Activated CD4-positive, CD25-positive, alpha-beta regulatory T cell (primary cell): ENCODE data around the gene ALK.

Experiments
- DNase-seq, 4 experiments: peaks; one replicate each; lab custom pipeline; 2025; lab: John Stamatoyannopoulos, UW

Gene ALK

DNA sequence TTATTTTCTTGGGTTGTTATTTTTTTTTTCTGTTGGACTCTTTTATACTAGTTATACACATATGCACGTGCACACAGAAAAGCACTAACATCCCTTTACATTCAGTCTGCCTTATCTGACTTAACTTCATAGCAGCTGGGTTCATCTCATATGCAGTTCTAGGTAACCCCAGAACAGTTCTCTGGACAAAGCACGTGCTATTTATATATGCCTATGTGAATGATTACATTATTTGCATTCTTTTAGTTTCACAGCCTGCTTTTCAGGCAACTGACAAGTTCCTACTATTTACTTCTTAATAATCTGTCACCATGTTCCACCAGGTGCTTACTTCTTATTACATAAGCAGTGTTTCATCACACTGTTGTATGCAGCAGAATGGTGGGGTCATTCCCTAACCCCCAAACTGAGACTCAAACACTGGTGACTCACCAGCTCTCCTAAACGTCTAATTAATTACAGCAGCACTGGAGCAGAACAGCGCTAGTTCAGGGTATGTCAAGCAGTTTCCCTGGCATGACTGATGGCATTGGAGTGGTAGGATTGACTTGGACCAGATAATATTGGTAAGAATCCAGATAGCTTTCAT lies 433.3 kb downstream of the ALK start:
- no peak for DNase-seq

DNA sequence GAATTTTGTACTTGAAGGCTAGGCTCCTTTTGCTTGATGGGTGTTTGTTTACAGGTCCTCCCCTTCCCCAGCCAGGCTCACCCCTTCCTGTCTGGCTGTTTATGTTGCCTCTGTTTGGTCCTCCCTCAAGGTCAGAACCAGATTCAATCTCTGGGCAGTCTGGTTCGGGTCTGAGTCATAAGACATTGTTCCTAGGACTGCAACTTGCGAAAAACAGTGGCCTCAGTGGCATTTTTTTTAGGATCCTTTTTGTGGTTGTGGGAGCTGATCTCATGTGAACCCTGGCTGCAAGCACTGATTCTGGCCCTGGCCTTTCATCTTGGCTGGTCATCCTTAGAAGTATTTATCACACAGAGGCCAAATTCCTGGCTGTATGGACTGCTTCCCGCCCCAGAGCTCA lies 435.8 kb downstream of the ALK start:
- DNase-seq = no peak

DNA sequence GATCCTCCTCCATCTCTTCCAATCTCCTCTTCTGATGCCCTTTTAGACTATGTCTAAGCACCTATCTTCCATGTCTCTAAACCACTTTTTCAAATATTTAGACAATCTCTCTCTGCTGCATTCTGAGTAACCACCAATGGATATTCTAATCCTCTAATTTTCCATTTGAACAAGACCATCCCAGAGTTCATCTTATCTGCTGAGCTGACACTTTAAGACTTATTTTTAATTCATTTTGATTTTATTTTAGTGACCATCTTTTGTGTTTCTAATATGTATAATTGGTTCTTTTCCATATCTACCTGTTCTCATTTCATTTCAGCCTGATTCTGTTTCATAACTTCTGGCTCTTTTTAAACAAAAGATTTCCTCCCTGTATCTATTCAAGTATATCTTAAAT lies 436.3 kb downstream of the ALK start:
- no peak for DNase-seq

DNA sequence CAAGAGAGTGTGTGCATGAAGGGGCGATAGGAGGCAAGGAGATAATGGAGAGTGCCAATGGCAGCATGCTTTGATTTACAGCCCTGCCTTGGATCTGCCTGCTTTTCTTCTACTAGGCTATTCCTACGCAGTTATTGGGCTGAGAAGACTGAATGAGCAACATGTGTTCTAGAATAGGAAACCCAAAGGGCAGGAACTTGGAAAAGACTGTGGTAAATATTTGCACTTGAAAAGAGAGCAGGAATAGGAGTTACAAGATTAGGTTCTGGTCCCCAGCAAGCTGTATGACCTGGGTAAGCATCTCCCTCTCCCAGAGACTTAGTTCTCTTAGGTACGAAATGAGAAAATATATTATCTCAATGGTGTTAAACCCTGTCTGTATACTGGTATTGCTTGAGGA lies 438.5 kb downstream of the ALK start:
- DNase-seq = no peak

DNA sequence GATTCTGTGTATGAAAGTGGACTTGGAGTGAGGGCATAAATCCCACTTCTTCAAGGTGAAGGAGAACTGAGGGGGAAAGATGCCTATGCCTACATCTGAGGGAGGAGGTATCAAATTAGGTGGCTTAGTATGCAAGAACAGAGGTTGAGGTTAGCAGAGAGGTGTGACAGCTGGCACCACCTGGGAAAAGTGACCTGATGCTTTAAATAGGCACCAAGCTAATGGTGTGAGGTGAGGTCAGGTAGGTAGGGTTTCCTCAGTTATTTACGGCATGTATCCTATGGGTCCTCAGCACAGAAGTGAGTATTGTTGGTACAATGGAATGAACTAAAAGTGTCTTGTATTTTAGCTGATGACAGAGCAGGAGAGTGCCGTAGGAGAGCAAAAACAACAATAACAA lies 439.0 kb downstream of the ALK start:
- DNase-seq = no peak

DNA sequence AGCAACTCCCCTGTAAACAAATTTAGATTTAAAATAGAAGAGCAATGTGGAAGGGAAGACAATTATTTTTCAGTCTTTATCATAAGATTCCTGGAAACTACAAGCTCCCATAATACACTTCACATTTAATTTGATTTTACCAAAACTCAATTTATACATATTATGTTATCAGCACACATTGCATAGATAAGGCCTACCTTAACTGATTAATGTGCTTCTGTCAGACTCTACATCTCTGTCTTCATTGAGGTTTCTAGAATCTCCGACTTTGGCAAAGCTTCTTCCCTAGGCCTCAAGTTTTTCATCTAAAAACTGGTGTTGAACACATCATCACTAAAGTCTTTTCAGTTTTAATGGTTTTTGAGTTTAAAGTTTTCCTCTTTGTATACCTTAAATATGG lies 440.1 kb downstream of the ALK start:
- no peak for DNase-seq

DNA sequence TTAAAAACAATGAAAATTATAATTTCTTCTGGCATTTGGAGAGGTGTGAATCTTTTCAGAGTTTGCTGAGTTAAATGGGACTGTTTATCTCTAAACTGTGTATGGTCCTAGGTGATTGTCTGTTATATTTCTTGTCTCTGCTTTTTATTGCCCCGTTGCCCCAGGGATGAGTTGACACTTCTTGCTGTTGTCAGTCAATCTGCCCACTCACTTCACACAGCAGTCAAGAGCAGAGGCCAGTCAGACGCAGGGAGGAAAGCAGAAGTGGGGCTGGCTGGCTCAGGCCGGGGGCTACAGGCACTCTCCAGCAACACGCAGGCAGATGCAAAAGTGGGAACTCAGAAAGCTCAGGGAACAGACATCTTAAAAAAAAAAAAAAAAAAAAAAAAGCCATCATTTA lies 441.0 kb downstream of the ALK start:
- no peak for DNase-seq

DNA sequence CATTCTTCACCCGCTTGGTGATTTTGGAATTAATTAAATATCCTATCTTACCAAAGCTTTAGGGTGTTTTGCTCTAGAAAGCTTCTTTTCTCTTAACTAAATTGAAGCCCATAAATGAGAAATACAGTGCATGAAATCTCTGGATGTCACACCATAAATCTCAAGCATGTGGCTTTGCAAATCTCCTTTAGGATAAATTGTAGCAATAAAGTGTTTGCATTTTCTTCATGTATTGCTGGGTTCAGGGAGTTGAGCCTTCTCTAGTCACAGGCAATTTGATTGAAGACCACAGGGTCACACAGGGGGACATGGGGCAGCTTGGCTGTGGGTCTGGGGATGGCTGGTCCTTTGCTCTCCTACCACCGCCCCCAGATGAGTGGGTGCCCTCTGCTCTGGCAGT lies 442.0 kb downstream of the ALK start:
- no peak for DNase-seq

DNA sequence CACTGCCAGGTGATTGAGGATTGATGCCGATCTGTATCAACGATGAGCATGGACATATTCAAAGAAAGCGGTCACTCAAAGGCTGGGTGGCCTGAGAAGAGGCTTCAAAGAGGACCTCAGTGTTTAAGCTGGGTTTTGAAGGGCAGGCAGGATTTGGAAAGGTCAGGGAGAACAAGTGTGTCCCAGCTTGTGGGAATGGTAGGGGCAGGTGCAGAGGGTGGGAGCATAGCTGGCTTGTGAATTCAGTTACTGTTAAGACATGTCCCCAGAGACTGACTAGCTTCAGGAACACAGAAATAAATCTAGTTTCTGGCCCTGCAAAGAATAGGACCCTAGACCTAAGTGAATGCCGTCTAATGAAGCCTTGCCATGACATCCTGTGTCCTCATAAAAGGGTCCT lies 442.7 kb downstream of the ALK start:
- no peak for DNase-seq

DNA sequence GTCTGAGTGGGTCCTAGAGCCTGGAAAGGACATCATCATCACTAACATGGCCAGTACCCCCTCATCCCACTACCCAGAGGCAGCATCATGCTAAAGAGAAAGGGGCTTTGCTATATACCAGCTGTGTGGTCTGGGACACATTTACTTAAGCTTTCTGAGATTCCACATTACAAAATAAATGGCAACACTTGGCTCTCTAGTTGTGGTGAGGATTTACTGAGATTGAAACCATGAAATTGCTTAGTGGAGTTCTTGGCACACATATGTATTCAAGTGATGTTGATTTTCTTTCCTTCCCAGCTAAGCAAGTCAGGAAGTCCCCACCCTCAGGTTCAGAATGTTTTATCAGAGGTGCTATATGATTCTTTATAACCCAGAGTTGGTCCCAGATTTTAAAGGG lies 444.2 kb downstream of the ALK start:
- DNase-seq = no peak

DNA sequence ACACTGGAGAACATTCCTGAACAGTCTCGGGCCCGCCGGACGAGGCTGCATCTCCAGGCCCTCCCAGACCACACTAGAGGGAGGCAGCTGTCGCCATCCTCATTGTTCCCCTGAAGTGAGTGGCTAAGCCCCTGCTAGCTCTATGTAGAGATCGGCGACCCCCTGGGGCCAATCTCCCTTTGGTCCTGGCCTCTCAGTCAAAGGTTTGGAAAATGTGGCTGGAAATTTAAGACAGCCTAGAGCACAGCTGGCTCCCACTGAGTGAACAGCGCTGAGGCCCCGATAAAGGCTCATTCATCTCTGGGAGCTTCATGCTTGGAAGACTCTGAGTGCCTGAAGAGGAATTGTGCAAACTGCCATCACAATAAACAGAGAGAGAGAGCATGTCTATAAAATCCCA lies 445.9 kb downstream of the ALK start:
- DNase-seq = no peak

DNA sequence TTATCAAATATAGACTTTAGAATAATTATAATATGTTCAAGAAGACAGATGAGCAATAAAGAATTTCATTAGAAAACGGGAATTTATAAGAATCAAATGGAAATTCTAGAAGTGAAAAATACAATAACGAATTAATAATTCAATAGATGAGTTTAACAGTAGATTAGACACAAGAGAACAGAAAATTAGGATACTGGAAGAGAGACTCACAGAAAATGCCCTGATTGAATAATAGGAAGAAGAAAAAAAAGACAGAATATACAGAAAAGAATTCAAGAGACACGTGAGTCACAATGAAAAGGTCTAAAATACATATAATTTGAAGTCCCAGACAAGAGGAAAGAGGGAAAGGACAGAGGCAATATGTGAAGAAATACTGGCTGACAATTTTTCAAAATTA lies 451.4 kb downstream of the ALK start:
- no peak for DNase-seq

DNA sequence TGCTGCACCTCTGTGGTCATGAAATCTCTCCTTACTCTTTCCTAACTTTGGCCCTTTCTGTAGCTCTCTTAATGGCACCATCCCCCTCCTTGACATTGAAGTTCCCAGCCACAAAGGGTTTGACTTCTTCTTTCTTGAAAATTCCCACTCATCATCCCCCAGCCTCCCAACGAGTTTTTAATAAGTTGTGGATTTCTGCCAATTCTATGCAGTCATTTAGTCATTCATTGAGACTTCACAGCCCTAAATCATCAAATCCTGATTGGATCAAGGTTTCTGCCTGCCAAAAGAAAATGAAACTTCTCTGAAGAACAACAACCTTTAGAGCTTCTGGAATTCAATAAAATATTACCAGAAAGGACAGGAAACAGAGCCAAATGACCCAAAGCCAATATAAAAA lies 451.9 kb downstream of the ALK start:
- no peak for DNase-seq

DNA sequence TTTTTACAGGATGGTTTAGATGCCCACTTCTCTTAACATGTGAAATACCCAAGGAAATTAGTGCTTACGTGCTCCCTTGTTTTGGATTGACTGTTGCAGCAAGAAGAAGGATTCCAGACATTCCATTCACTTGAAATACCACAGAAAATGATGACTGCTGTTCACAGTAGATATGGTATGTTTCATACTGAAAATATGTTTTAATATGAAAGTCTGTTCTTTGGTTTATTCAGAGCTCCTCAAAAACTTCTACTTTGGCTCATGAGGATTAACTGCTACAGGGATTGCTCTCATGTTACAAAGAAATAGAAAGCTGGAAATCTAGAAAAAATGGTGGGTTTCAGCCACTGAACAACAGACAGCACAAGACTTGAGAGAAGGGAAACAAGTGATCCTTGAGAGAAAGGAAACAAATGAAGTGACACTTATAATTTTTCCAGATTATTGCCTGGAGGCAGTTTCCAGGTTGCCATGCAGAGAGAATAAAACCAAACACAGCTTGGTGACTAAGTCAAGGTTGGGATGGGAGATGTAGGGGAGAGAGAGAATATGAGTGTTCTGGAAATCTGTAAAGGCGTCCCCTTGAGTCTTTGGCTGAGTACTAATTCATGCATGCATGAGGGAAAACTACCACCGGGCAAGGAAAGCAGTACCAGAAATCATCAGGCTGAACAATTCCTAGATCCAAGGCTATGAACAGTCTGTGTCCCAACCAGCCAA lies 458.0 kb downstream of the ALK start:
- DNase-seq = no peak

DNA sequence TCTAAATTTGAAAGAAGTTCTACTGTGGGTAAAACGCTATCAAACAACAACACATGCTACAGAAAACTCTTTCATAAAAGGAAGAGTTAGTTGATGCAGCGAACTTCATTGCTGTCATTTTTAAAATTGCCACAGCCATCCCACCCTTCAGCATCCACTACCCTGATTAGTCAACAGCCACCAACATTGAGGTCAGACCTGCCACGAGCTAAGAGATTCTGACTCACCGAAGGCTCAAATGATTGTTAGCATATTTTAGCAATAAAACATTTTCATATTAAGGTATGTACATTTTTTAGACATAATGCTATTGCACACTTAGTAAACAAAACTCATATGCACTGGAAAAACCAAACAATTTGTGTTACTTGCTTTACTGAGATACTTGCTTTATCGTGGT lies 459.1 kb downstream of the ALK start:
- no peak for DNase-seq

DNA sequence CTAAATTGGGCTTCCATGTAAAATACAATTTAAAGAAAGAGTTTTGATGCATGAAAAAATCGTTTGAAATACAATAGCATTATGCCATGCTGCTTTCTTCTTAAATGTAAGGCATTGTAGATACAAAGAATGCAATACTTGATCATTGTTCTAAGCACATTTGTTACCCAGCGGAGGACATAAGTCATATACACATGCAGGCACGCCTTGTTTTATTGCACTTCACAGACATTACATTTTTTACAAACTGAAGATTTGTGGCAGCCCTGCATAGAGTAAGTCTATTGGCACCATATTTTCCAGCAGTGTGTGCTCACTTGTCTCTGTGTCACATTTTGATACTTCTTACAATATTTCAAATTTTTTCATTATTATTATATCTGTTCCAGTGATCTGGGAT lies 461.2 kb downstream of the ALK start:
- DNase-seq = no peak

DNA sequence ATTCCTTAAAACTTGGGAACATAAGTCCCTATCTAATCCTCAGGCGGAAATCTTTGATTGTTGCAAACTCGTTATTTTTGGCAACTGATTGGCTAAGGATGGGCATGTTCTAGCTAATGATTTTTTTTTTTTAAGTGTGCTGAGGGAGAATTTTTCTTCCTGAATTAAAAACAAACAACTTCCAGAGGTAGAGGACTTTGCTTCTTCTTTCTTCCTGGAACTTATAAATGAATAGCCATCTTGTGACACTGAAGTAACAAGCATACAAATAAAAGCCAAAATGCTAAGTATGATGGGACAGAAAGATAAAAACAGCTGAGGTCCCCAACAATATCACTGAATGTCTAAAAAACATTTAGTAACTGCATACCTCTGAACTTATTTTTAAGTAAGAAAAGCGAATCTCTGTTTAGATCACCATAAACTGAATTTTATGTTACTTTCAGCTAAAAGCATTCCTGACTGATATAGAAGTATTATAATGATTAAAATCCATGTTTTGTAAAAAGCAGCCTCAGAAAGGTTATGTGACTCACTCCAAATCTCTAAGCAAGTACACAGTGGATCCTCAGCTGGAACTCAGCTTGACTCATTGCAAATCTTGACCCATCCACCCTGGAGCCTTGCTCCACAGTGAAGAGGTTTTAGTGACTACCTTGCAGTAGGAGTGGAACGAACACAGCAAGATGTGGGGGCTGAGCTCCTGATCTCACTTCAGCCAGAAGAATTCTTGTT lies 461.8 kb downstream of the ALK start:
- DNase-seq = no peak

DNA sequence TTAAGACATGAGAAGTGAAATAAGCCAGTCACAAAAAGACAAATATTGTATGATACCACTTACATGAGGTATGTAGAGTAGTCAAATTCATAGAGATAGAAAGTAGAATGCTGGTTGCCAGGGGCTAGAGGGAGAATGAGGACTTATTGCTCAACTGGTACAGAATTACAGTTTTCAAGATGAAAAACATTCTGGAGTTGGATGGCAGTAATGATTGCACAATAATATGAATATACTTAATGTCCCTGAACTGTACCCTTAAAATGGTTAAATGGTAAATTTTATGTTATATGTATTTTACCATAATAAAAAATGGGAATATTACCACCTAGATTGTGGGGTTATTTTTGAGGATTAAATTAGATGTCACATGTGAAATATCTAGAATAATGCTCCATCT lies 465.0 kb downstream of the ALK start:
- DNase-seq = no peak

DNA sequence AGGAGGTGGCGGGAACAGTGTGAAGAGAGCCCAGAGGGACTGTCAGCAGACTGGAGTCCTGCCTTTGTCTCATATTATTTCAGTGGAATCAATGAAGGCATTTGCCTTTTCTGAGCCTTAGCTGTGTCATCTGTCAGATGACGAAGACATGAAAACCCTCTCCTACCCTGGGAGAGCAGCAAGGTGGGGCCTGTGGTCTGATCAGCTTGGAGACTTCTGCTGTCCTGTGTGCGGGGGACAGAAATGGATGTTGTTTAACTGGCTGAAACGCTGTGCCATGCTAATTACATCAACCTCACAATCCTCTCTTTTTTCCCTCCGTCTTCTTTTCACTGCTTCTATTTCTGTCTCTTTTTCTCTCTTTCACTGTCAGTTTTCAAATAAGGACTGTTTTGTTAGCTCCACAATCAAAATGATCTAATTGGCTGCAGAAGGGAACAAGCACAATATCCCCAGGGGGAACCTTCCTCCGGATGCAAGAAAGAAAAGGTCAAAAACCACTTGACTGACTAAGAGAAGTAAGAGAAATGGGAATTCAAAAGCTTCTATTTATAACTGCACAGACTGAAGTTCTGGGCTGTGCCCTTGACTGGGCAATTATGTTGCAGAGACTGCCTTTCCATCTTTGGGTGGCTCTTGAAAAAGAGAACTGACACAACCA lies 466.1 kb downstream of the ALK start:
- DNase-seq = no peak

DNA sequence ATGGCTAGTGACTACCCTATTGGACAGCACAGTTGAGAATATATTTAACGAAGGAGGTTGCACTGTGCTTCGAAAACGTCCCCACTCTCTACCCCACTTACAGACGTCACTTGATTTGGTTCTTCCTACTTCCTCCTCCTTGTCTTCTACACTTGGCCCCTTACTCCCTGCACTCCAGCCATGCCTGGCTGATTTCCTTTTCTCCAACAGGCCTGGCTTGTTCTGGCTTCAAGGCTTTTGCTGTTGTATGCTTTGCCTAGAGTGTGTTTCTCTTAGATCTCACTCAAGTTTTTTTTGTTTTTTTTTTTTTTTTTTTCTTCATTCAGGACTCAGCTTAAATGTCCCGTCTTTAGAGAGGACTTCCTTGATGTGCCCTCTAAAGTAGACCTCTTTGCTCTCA lies 469.4 kb downstream of the ALK start:
- DNase-seq = no peak

DNA sequence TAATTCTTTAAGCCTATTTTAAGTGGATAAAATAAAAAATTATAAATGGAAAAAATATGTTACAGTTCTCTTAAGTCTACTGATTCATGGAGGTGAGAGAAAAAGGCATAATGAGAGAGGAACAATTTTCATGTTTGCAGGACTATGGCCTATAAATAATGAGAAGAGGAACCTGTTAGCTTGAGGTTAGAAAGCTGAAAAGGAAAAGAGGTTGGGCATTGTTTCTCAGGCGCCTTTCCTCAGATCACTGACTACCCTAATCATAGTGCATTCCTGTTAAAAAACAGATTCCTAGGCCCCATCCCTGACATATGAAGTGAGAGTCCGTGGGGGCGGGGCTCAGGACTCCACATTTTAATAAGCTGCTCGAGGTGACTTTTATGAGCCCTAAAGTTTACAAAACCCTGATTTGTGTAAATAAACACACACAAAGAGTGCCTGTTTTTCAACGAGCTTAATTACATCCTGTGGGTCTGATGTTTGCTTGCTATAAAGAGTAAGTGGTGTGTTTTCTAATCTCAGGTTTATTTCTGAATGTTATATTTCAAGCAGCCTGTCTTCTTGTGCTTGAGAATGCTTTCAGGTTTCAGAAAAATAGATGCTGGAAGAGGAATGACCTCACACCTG lies 470.7 kb downstream of the ALK start:
- DNase-seq = no peak

DNA sequence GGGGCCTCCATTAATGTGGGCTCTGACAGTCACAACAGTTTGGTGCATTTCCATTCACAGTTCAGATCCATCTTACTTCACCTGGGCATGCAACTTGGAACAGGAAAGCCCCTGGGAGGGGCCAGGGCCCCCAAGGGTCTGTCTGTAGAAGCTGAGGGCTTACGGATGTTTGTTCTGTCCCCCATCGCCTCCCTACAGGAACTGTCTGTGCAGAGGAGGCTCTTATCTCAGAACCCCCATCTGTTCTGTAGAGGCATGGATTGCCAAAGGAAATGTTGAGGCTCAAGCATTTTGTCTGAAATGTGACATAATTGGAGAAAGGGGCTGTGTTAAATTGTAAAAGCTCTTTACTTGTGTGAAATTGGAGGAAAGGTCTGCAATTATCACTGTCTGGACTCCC lies 471.9 kb downstream of the ALK start:
- DNase-seq = no peak
